ENCODE data around the gene PDE4B.

PDE4B gene

DNA sequence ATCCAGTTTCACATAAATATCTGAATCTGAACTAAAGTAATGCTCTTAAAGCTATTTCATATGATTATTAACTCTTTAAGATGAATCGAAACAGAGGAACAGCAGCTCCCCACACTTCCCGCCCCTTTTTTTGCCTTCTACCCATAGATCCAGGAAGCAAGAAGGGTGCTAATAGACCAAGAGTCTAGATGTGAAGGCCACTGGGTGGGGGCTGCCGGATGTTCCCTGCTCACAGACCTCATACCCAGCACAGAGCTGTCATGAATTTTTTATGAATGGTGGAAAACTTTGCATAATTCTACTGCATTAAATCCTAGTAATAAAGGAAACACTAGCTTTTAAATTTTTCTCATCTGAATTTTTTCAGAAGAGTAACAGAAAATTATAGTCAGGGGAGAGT, 457.4 kb downstream of the PDE4B start:
- H3K4me3 ChIP-seq (ENCODE audit: low read length), result no peak overlapping the region
- TF ChIP-seq, protein P1, sequence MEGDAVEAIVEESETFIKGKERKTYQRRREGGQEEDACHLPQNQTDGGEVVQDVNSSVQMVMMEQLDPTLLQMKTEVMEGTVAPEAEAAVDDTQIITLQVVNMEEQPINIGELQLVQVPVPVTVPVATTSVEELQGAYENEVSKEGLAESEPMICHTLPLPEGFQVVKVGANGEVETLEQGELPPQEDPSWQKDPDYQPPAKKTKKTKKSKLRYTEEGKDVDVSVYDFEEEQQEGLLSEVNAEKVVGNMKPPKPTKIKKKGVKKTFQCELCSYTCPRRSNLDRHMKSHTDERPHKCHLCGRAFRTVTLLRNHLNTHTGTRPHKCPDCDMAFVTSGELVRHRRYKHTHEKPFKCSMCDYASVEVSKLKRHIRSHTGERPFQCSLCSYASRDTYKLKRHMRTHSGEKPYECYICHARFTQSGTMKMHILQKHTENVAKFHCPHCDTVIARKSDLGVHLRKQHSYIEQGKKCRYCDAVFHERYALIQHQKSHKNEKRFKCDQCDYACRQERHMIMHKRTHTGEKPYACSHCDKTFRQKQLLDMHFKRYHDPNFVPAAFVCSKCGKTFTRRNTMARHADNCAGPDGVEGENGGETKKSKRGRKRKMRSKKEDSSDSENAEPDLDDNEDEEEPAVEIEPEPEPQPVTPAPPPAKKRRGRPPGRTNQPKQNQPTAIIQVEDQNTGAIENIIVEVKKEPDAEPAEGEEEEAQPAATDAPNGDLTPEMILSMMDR (conservative IDR thresholded peaks at IDR 0.05; ENCODE audit: low read length), result no peak
- no peak for DNase-seq (ENCODE audit: low read depth)

DNA sequence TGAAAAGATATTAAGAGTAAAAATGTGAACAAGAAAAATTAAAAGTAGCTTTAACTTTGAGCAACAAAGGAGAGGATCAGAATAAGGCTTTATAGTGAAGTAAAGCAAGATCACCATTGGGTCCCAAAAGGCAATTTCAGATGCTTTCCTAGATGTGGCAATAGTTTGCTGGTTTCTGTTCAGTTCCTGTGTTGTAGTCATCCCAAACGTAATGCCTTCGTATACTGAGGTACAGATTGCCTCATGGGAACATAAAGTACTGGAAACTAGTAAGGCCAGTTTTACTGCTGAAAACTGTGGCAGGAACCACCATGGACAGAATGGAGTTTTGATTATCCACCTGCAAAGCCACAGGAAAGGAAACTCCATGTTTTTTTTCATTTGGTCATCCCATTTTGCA, 457.8 kb downstream of the PDE4B start:
- no peak for DNase-seq (ENCODE audit: low read depth)
- H3K4me3 ChIP-seq (ENCODE audit: low read length), result no peak overlapping the region
- TF ChIP-seq, protein P1 (conservative IDR thresholded peaks at IDR 0.05; ENCODE audit: low read length), result no peak

DNA sequence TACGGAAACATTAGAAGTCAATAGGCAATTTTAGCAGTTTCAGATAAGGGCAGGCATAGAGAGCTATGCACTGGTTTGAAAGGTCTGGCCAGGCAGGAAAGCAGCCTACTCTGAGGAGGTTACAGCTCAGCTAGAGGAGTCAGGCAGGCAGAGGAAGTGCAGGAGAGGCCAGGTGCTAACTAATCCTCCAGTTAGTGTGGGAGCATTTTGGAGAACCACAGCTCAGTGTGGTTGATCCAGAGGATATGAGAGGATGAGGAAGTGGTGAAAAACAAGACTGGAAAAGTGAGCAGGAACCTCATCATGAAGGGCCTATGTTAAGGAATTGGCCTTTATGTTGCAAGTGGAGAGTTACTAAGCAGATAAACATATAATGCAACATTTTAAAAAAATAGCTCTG, 458.9 kb downstream of the PDE4B start:
- no peak for DNase-seq (ENCODE audit: low read depth)
- TF ChIP-seq, protein P1 (conservative IDR thresholded peaks at IDR 0.05; ENCODE audit: low read length), result no peak
- H3K4me3 ChIP-seq (ENCODE audit: low read length), result no peak overlapping the region

DNA sequence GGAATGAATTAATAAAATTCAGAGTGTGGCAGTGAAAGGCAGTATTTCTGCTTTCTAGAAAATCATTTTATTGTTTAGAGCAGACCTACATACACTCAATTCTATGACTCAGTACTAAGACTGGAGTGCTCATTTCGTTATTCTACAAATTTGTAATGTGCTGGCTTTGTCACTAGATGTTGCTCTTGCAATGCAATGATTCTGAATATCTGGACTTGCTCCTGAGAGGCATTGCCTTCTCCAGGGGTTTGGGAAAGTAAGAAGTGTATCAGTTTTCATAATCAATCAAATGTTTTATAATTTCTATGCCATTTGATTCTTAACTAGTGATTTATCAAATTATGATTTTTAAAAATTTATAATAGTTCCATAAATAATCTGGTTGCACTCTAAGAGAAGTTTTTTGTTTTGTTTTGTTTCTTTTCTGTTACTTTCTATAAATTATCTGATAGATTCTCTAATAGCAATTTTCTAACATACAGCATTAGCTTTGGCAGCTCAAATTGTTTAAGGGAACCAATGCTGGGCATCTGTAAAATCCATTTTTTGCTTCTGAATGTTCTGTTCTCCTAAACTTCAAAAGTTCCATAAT, 460.7 kb downstream of the PDE4B start:
- H3K4me3 ChIP-seq (ENCODE audit: low read length), result no peak overlapping the region
- TF ChIP-seq, protein P1 (conservative IDR thresholded peaks at IDR 0.05; ENCODE audit: low read length), result peak; percentile 93
- DNase-seq (ENCODE audit: low read depth), result peak; percentile 80

DNA sequence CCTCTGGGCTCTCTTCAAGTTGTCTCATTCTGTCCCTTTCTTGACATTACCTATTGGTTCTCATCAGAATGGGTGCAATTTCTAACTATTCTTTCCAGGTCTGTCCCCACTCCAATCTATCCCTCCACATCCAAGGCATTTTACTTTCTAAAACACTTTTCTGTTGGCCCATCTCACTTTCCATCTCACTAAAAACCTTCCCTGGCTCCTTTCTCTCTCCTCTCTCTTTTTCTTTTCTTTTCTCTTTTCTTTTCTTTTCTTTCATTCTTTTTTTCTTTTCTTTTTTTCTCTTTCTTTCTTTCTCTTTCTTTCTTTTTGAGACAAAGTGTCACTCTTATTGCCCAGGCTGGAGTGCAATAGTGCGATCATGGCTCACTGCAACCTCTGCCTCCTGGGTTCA, 462.1 kb downstream of the PDE4B start:
- H3K4me3 ChIP-seq (ENCODE audit: low read length), result no peak overlapping the region
- TF ChIP-seq, protein P1 (conservative IDR thresholded peaks at IDR 0.05; ENCODE audit: low read length), result no peak
- DNase-seq (ENCODE audit: low read depth), result no peak

DNA sequence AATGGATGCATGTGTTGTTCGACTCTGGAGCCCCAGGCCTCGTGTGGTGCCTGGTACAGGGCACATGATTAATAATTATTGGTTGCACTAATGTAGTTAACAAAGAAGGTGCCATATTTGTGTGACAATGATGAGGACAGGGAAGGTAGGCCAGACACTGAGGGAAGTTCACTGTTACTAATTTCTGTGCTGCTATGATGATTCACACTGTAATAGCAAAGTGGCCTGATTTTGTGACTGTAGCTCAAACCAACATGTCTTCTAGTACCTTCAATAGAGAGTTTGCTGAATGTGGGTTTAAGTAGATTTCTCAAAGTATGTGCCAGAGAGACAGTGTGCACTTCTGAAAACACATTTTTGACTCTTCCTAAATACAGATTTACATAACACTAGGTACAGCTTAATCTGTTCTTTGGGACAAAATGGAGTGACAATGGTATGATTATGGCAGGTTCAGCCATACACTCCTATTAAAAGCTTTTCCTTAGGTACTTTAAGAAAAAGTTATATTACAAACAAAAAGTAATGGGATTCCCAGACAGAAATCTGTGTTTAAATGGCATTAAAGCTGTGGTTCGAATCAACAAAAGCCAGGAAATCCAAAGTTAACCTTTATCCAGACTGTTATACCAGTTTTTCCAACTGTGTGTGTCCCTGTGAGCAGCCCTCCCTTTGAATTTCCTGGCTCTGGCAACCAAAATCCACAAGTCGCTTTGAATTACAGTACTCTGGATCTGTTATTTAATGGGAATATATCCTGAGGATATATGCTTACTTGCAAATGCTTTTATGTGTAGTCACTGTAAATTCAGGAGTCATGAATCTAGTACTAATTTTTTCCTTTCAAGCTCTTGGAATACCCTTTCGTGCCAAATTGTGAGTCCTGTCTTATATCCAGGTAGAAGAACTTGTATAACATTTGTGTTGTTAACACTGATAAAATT, 464.2 kb downstream of the PDE4B start:
- no peak for DNase-seq (ENCODE audit: low read depth)
- H3K4me3 ChIP-seq (ENCODE audit: low read length), result no peak overlapping the region
- TF ChIP-seq, protein P1 (conservative IDR thresholded peaks at IDR 0.05; ENCODE audit: low read length), result no peak
